ENCODE measurements around the gene LRRC51. TPM values are rescaled to one million over a fixed set of nuclear protein-coding genes. Genes with fewer than 3 reads are reported as not detected.

LRRC51 gene
- total and polyA plus RNA-seq, 2 donors (not counting 3 experiments of a cell fraction or from before 2014, with no cell fraction given), result 3.5 to 6.1 TPM

DNA sequence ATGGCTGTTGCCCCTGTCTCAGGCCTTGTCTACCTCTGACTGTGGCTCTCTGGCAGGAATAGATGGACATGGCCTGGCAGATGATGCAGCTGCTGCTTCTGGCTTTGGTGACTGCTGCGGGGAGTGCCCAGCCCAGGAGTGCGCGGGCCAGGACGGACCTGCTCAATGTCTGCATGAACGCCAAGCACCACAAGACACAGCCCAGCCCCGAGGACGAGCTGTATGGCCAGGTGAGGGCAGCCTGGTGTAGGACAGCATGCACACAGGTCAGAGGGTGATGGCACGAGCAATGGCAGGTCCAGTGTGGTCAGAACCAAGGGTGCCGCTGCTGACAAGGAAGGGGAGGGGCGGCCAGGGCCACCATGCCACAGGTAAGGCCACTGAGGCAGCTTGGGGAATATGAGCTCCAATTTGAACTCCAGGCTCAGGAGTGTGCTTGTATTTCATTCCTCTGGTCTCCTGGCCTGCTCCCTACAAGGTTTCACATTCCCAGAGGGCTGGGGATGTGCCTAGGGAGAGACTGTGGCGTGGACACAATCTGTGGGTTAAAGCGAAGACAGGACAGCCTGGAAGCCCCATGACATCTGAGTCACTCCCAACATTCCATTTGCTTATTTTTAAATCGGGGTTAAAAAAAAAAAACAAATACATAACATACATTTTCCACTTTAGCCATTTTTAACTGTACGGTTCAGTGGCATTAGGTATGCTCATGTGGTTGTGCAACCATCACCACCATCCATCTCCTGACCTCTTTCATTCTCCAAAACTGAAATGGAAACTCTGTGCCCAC is 55.4 kb downstream of the LRRC51 start:
- Histone ChIP-seq H3K9ac (replicated peaks; ENCODE audit: extremely low read depth, insufficient read depth, low read length) (no peak overlapping the region), H3K79me2 (ENCODE audit: control insufficient read depth, insufficient read depth, low read length) (no peaks in the 10 kb centered on the region), H4K20me1 (replicated peaks; ENCODE audit: control insufficient read depth, extremely low read depth, insufficient read depth, low read length) (no peaks in the 10 kb centered on the region), H3K9me3 (replicated peaks; ENCODE audit: control insufficient read depth, insufficient read depth, low read length) (no peaks in the 10 kb centered on the region), H3K4me3 (replicated peaks in 1 of 3; ENCODE audit: insufficient read depth in 1 of 3, low read depth in 1 of 3, low read length in 3 of 3) (no peak overlapping the region), H3K4me2 (ENCODE audit: insufficient read depth, low read length) (no peak overlapping the region), H3K27me3 (ENCODE audit: control insufficient read depth in 2 of 2, insufficient read depth in 2 of 2, low read length in 2 of 2) (peaks cover 6% of the 10 kb centered on the region in 2 experiments), H2AFZ (ENCODE audit: low read depth, low read length) (no peak overlapping the region), H3K4me1 (ENCODE audit: control insufficient read depth, extremely low read depth, insufficient read depth, low read length) (no peaks in the 10 kb centered on the region), H3K27ac (ENCODE audit: insufficient read depth, low read depth, low read length) (no peak overlapping the region), H3K9me1 (replicated peaks; ENCODE audit: control insufficient read depth, extremely low read depth, insufficient read depth, low read length) (no peaks in the 10 kb centered on the region), H3K36me3 (ENCODE audit: control insufficient read depth in 2 of 2, extremely low read depth in 1 of 2, insufficient read depth in 2 of 2, low read length in 2 of 2) (no peaks in the 10 kb centered on the region)
- intact Hi-C loops (cut with micrococcal nuclease), result no loop called here
- dilution Hi-C loops (cut with MboI; ENCODE audit: extremely low pct_ligation_motif_present, low sequenced_read_pairs), result no loop called here
- POLR2A ChIA-PET, result no interaction called here
- TF ChIP-seq GATA2 (IDR thresholded peaks at IDR 0.05; ENCODE audit: insufficient read depth, insufficient read length, low read depth, low read length) (no peak), MYC (IDR thresholded peaks at IDR 0.05; ENCODE audit: low read depth, low read length) (no peak), POLR2A (IDR thresholded peaks at IDR 0.05; ENCODE audit: low read depth, low read length) (no peak), POLR2AphosphoS5 (IDR thresholded peaks at IDR 0.05; ENCODE audit: insufficient read depth, low read depth, low read length) (no peak), EZH2 (IDR thresholded peaks at IDR 0.05; ENCODE audit: borderline replicate concordance, low read depth, low read length, severe bottlenecking) (no peak), FOS (IDR thresholded peaks at IDR 0.05; ENCODE audit: borderline replicate concordance, insufficient read depth, low read length) (no peak), JUN (IDR thresholded peaks at IDR 0.05; ENCODE audit: borderline replicate concordance, insufficient read depth, insufficient read length, low read depth) (no peak)
- TF ChIP-seq, protein P1, sequence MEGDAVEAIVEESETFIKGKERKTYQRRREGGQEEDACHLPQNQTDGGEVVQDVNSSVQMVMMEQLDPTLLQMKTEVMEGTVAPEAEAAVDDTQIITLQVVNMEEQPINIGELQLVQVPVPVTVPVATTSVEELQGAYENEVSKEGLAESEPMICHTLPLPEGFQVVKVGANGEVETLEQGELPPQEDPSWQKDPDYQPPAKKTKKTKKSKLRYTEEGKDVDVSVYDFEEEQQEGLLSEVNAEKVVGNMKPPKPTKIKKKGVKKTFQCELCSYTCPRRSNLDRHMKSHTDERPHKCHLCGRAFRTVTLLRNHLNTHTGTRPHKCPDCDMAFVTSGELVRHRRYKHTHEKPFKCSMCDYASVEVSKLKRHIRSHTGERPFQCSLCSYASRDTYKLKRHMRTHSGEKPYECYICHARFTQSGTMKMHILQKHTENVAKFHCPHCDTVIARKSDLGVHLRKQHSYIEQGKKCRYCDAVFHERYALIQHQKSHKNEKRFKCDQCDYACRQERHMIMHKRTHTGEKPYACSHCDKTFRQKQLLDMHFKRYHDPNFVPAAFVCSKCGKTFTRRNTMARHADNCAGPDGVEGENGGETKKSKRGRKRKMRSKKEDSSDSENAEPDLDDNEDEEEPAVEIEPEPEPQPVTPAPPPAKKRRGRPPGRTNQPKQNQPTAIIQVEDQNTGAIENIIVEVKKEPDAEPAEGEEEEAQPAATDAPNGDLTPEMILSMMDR (IDR thresholded peaks at IDR 0.05; ENCODE audit: extremely low read depth in 1 of 2, insufficient read depth in 1 of 2, low read depth in 1 of 2, low read length in 2 of 2), result no peak
- TF ChIP-seq, protein P2, sequence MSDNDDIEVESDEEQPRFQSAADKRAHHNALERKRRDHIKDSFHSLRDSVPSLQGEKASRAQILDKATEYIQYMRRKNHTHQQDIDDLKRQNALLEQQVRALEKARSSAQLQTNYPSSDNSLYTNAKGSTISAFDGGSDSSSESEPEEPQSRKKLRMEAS (IDR thresholded peaks at IDR 0.05; ENCODE audit: insufficient read depth, insufficient read length), result no peak
- CTCF ChIA-PET, result interaction anchor here (1.4 to 1.6 kb wide), 3 partner anchors 8 to 111 kb away, joined by 3 to 11 read pairs (median 5); no protein-coding TSS in a partner anchor
- DNase-seq (ENCODE audit: low read depth, low spot score), result no peak
- no peak for FAIRE-seq
- BruUV-seq (replicated peaks), result no TSS peak

All from endothelial cell of umbilical vein (primary cell).